ENCODE data around the gene UPF1.

UPF1 gene

DNA sequence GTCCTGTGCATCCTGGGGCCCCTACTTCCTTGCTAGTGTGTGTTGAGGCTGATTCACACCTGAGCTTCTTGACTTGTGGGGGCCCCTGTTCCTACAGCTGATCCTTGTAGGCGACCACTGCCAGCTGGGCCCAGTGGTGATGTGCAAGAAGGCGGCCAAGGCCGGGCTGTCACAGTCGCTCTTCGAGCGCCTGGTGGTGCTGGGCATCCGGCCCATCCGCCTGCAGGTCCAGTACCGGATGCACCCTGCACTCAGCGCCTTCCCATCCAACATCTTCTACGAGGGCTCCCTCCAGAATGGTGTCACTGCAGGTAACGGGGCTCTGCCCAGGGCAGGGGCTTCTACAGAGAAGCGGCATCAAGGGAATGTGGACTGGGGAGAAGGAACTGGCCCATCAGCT is 25.5 kb downstream of the UPF1 start:
- DNase-seq (ENCODE audit: low read depth in 2 of 2): no peak

DNA sequence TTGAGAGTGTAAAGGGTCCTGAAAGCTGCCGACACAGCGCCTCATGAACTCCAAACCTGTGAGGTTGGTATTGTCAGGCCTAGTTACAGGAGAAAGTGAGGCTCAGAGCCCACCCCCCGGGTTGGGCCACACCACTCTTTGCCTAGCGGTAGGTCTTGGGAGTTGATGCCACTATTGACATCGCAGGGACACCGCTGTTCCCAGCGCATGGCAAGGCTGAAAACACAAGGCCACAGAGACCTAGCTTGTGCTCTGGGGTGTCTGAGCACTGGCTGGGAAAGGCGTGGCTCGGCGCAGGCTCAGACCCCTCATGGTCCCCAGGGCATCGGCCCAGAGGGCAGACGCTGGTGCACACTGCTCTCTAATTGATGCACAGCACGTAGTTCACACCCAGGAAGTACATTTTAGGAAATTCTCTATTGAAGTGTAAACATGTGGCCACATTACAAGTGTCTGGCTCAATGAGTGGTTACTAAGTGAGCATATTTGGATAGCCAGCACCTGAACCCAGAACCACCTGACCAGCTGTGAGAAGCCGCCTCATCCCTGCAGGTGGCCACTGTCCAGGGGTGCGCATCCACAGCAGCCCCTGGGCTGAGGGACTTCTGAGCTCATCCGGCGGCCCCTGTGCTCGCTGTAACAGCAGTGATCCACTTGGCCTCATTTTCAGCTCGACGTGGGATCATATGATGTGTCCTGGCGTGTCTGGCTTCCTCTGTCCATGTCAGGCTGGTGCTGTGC is 27.3 kb downstream of the UPF1 start:
- DNase-seq (ENCODE audit: low read depth in 2 of 2): no peak

GRCh38 chr19:18859676-18860301 is 28.0 kb downstream of the UPF1 start:
- no peak for DNase-seq (ENCODE audit: low read depth in 2 of 2)

- DNase-seq (ENCODE audit: low read depth in 2 of 2): no peak
These were observed 28.5 kb downstream of the UPF1 start for GRCh38 chr19:18860302-18860700.

- no peak for DNase-seq (ENCODE audit: low read depth in 2 of 2)
These were observed 29.0 kb downstream of the UPF1 start for GRCh38 chr19:18860725-18861124.

- DNase-seq (ENCODE audit: low read depth in 2 of 2): no peak
These were observed 29.5 kb downstream of the UPF1 start for GRCh38 chr19:18861235-18861634.

DNA sequence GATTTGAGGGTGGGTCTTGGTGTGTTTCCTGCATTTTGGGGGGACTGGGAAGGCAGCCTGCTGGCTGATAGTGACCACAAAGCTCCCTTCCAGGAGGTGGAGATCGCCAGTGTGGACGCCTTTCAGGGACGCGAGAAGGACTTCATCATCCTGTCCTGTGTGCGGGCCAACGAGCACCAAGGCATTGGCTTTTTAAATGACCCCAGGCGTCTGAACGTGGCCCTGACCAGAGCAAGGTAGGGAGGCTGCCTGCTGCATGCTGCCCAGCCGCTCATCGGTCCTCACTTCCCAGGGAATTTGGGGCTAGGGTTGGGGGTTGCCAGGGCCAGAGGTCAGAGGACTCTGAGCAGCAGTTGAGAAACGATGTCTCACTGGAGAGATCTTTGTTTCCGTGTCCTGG is 30.2 kb downstream of the UPF1 start:
- no peak for DNase-seq (ENCODE audit: low read depth in 2 of 2)

DNA sequence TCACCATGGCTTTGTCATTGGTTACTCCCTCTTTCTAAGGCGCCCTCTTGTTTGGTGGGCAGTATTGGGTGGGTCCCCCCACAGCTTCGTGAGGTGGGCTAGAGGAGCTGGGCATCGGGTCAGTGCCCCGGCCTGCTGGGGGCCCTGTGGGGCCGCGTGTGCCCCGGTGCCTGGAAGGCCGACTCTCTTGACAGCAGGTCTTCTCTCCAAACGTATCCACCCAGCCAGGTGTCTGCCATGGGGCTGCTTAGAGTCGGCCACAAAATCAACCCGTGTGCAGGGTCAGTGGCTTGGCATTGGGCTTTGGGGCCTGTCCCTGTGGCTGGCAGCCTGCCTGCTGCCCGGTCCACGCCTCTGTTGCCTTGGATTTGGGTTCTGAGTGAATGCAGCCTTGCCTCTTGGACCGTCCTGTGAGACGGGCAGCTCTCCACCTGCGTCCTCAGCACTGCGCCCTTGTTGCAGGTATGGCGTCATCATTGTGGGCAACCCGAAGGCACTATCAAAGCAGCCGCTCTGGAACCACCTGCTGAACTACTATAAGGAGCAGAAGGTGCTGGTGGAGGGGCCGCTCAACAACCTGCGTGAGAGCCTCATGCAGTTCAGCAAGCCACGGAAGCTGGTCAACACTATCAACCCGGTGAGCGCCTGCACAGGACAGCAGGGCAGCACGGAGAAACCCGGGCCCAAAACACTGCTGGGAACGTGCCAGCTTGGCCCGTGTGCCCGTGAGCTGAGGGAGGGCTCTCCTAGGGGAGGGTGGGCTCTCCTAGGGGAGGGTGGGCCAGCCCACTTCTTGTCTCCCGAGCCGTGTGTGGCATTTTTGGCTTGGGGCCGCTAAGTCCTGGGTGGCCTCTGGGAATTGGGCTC is 31.4 kb downstream of the UPF1 start:
- no peak for DNase-seq (ENCODE audit: low read depth in 2 of 2)

- DNase-seq (ENCODE audit: low read depth in 2 of 2): no peak
These were observed 32.1 kb downstream of the UPF1 start for GRCh38 chr19:18863843-18864362.

- no peak for DNase-seq (ENCODE audit: low read depth in 2 of 2)
These were observed 33.6 kb downstream of the UPF1 start for GRCh38 chr19:18865106-18865972.

DNA sequence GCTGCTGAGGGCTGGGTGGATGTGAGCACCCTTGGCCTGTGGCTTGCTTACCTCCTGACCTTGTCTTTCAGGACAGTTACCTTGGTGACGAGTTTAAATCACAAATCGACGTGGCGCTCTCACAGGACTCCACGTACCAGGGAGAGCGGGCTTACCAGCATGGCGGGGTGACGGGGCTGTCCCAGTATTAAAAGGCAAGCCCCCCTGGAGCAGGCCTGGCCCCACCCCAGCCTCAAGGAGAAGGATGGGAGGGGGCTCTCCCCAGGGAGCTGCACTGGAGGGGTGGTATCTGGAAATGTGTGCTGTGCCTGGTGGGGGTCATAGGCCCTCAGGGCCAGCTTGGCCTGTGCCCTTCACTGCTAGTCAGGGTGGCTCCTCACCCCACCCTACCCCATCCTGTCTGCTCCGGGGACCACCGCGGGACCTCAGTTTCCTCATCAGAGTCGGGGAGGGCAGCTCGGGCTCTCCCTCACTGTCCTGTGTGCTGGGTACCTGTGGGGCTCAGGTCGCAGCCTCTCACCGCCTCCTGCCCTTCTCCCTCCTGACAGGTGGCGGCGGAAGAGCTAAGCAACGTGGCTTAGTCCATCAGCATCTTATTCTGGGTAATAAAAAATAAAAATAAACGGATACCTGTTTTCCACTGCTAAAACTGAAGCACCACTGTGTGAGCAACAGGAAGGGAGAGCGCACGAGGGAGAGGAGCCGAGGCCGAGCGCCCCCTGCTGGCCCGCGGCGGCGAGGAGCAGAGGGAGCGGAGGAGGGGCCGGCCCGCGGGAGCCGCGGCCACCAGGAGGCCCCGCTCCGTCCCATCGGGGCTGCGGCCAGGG is 34.4 kb downstream of the UPF1 start:
- peak in 1 of 2 donors; percentile 10 for DNase-seq (ENCODE audit: low read depth in 2 of 2)

DNA sequence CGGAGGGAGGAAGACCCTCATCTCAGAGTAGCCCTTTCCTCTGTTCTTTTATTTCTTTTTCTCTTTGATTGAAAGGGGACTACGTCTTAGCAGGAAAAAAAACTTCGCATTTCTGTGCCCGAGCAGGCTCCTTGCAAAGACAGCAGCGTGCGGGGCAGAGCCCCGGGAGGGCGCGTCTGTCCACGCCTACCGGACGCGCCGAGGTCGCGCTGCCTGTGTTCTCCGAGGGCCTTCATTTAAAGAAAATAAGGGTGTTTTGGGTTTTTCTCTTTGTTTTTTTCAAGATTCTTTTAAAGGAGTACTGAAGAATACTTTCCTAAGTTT is 35.0 kb downstream of the UPF1 start:
- no peak for DNase-seq (ENCODE audit: low read depth in 2 of 2)

GRCh38 chr19:18867199-18867598 is 35.4 kb downstream of the UPF1 start:
- no peak for DNase-seq (ENCODE audit: low read depth in 2 of 2)

GRCh38 chr19:18867751-18868150 is 36.0 kb downstream of the UPF1 start:
- no peak for DNase-seq (ENCODE audit: low read depth in 2 of 2)

GRCh38 chr19:18868380-18869022 is 36.7 kb downstream of the UPF1 start:
- no peak for DNase-seq (ENCODE audit: low read depth in 2 of 2)

GRCh38 chr19:18869023-18869618 is 37.4 kb downstream of the UPF1 start:
- DNase-seq (ENCODE audit: low read depth in 2 of 2): no peak

DNA sequence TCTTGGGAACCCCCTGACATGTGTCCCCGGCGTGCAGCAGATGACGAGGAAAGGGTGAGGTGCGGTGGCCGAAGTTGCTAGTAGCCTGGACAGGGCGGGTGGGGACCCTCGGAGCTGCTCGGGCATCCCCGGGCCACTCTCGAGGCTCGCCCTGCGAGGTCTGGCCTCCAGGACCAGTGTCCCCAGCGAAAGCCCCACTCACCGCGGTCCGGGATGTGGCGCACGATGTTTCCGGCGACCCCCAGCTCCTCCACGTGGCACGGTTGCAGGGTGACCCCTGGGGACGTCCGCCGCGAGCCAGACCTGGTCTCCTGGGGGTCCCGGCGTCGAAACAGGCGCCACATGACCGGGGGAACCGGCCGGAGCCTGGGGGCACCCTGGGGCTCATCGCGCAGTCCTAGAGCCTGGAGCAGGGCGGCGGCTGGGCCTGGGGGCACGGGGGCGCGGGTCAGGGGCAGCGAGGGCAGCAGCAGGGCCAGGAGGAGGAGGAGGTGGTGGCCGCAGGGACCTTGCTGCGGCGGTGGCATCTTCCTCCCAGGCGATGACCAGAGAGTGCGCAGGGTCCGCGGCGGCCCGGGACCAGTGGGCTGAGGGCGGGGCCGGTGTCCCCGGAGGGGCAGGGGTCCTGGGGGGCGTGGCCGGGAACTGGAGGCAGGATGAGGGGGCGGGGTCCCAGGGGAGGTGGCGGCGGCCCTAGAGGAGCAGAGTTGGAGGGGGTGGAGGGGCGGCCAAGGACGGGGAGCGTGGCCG is 38.2 kb downstream of the UPF1 start:
- DNase-seq (ENCODE audit: low read depth in 2 of 2): no peak

GRCh38 chr19:18870531-18871172 is 38.9 kb downstream of the UPF1 start:
- no peak for DNase-seq (ENCODE audit: low read depth in 2 of 2)

GRCh38 chr19:18871543-18871942 is 39.8 kb downstream of the UPF1 start:
- DNase-seq (ENCODE audit: low read depth in 2 of 2): no peak

All from stimulated activated CD8-positive, alpha-beta memory T cell treated with anti-CD3 and anti-CD28 coated beads, Interleukin-15, amount 100 ng/mL, for 4 hours (primary cell).